ENCODE results near the gene SMCR8.

DNA sequence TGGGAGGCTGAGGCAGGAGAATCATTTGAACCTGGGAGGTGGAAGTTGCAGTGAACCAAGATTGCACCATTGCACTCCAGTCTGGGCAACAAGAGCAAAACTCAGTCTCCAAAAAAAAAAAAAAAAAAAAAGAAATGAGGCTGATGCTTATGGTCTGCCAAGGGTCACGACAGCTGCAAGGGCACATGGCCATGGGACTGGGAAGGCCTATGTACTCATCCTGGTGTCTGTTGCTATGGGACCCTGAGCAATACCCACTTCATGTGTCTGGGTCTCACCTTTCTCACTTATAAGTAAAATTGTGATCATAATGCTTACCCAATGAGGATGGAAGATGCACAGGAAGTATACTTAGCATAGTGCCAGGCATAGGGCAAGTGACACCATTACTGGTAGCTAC lies 38.0 kb upstream of the SMCR8 start:
- TF ChIP-seq, protein P1, sequence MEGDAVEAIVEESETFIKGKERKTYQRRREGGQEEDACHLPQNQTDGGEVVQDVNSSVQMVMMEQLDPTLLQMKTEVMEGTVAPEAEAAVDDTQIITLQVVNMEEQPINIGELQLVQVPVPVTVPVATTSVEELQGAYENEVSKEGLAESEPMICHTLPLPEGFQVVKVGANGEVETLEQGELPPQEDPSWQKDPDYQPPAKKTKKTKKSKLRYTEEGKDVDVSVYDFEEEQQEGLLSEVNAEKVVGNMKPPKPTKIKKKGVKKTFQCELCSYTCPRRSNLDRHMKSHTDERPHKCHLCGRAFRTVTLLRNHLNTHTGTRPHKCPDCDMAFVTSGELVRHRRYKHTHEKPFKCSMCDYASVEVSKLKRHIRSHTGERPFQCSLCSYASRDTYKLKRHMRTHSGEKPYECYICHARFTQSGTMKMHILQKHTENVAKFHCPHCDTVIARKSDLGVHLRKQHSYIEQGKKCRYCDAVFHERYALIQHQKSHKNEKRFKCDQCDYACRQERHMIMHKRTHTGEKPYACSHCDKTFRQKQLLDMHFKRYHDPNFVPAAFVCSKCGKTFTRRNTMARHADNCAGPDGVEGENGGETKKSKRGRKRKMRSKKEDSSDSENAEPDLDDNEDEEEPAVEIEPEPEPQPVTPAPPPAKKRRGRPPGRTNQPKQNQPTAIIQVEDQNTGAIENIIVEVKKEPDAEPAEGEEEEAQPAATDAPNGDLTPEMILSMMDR (conservative IDR thresholded peaks at IDR 0.05; ENCODE audit: low read depth, low read length), result no peak
- no peak for TF ChIP-seq EZH2 (IDR thresholded peaks at IDR 0.05; ENCODE audit: borderline replicate concordance, low read depth, low read length, poor library complexity, severe bottlenecking)

Measured in A673 (cell line).